ENCODE measurements around the gene CD5L.

Gene CD5L

DNA sequence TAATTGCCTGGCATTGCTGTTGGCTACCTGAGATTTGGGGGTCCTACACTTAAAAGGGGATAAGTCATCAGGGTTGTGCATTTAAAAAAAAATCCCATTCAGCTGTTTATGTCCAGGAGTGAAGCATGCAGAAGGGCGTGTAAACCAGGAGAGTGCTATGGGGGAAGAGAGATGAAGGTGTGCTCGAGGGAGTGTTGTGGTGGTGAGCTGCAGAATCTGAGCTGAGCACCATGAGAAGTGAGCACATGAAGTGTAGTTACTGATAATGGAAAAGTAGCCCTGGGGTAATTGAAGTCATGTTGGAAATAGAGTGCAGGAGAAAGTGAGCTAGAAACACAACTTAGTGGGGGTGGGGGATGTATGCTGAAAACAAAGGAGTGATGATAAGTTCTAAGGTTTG lies 22.4 kb downstream of the CD5L start:
- H3K4me3 ChIP-seq (ENCODE audit: low read depth, low read length), result no peak overlapping the region
- TF ChIP-seq, protein P1, sequence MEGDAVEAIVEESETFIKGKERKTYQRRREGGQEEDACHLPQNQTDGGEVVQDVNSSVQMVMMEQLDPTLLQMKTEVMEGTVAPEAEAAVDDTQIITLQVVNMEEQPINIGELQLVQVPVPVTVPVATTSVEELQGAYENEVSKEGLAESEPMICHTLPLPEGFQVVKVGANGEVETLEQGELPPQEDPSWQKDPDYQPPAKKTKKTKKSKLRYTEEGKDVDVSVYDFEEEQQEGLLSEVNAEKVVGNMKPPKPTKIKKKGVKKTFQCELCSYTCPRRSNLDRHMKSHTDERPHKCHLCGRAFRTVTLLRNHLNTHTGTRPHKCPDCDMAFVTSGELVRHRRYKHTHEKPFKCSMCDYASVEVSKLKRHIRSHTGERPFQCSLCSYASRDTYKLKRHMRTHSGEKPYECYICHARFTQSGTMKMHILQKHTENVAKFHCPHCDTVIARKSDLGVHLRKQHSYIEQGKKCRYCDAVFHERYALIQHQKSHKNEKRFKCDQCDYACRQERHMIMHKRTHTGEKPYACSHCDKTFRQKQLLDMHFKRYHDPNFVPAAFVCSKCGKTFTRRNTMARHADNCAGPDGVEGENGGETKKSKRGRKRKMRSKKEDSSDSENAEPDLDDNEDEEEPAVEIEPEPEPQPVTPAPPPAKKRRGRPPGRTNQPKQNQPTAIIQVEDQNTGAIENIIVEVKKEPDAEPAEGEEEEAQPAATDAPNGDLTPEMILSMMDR (IDR thresholded peaks at IDR 0.05; ENCODE audit: low read depth, low read length), result no peak

DNA sequence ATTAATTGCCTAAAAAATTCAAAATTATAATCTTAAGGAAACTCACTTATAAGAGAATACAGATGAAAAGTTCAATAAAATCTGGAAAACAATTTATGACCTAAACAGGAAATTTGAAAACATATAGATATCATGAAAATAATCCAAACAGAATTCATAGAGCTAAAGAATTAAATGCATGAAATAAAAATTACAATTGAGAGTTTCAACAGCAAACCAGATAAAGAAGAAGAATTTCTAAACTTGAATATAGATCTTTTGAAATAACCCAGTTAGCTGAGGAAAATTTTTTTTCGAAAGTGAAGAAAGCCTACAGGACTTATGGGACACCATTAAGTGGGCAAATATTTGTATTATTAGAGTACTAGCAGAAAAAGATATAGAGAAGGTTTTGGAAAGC lies 28.3 kb downstream of the CD5L start:
- H3K4me3 ChIP-seq (ENCODE audit: low read depth, low read length), result no peak overlapping the region
- TF ChIP-seq, protein P1 (IDR thresholded peaks at IDR 0.05; ENCODE audit: low read depth, low read length), result no peak

DNA sequence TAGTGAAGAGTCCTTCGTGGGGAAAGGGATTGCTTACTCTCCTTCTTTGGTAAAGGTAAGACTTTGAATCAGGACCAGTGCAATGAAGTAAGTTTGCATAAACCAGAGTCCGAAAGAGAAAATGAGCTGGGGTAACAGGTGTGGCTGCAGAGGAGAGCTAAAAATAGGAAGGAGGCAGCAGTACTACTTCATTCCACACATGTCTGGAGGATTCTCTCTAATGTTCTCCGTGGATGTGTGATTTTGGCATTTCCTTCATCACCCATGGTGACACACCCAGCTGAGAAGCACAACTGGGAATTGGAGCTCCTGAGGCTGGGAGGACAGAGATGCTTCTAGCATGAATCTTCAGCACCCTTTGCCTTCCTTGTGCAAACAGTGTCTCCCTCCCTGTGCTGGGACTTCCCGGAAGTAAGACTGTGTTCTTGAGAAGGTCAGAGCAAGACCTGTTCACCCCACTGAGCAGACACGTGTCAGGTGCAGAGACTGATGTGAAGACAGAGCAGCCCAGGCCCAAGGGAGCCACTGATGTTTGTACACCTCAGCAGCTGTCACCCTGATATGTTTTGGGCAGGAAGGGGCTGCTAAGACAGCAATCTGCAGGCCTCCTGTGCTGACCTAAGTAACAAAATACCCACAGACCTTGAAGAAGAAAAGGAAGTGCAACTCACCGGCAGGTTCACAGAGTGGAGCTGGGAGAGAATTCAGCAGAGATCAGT lies 35.0 kb downstream of the CD5L start:
- TF ChIP-seq, protein P1 (IDR thresholded peaks at IDR 0.05; ENCODE audit: low read depth, low read length), result no peak
- H3K4me3 ChIP-seq (ENCODE audit: low read depth, low read length), result no peak overlapping the region

DNA sequence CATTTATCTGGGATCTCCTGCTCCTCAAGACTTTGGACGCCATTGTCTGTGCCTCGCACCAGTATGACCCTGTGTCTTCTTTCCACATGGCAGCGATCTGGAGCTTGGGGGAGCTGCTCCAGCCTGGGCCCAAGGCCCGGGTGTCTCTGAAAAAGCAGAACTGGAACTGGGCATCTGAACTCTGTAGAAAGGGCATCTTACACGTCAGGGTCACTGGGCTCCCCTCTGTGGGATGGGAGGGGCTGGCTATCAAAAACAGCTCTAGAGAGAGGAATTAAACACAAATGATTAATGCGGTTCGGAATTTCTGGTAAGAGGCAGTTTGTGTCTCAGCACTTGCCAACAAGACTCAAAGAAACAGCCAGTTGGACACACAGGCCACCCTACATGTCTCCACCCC lies 37.8 kb downstream of the CD5L start:
- no peak overlapping the region for H3K4me3 ChIP-seq (ENCODE audit: low read depth, low read length)
- TF ChIP-seq, protein P1 (IDR thresholded peaks at IDR 0.05; ENCODE audit: low read depth, low read length), result no peak

DNA sequence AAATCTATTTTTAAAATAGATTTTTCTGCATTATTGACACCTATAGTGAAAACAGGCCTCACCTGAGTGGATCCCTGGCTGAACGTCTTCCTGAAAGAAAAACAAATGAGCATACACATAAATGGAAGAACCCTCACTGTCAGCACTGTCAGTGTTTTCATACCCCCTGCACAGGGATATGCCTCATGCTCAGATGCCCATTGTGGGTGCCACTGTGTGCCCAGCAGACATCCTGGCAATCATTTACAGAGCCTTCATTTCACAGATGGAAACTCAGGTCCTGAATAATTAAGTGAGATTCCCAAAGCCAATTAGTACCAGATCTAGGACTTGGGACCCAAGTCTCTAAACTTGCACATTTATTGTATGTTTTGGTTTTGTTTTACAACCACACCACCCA lies 41.6 kb downstream of the CD5L start:
- TF ChIP-seq, protein P1 (IDR thresholded peaks at IDR 0.05; ENCODE audit: low read depth, low read length), result no peak
- no peak overlapping the region for H3K4me3 ChIP-seq (ENCODE audit: low read depth, low read length)

DNA sequence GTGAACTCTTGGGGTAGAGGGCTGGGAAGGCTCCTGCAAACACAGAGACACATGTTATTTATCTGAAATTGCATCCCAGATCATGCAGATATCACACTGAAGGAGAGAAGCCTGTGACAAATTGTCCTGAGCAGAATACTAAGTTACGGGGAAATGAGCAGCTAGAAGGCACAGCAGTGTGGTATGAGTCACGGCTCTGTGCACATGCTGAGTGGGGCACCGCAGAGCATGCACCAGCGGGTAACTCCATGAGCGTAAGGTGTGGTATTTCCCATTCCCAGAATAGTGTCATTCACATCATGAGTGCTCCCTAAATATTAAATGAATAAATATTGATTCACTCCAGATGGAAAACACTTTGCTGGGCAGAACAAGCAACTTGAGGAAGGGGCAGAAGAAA lies 43.4 kb downstream of the CD5L start:
- TF ChIP-seq, protein P1 (IDR thresholded peaks at IDR 0.05; ENCODE audit: low read depth, low read length), result no peak
- no peak overlapping the region for H3K4me3 ChIP-seq (ENCODE audit: low read depth, low read length)

DNA sequence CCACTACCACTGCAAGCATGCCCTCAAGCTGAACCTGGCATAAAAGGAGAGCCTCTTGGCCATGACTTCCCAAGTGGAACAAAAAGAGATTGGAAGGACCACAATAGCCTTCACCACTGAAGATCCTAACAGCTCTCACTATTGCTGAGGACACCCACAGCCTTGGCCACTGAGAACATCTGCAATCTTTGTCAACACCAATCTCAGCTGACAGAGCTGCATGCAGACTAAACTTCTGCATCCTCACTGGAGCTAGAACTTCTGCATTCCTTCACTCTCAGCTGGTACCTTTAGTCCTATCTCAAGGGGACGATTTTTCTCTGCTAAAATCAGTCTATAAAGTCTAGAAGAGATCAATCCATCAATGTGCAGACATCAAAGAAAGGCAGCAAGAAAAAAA lies 56.4 kb downstream of the CD5L start:
- TF ChIP-seq, protein P1 (IDR thresholded peaks at IDR 0.05; ENCODE audit: low read depth, low read length), result no peak
- no peak overlapping the region for H3K4me3 ChIP-seq (ENCODE audit: low read depth, low read length)
